TTC549 (cell line): ENCODE measurements around the gene EPN3.

Experiments used
- FAIRE-seq: peaks from 2 replicates; lab custom pipeline; 2012; peaks lifted over from hg19 to GRCh38; lab: Jason Lieb, UNC

EPN3 gene

GRCh38 chr17:50535407-50535806 lies 2.9 kb downstream of the EPN3 start:
- no peak for FAIRE-seq

- no peak for FAIRE-seq
Observed at GRCh38 chr17:50536683-50537646, 4.4 kb downstream of the EPN3 start.

- no peak for FAIRE-seq
Observed at GRCh38 chr17:50537721-50538548, 5.4 kb downstream of the EPN3 start.

- no peak for FAIRE-seq
Observed at GRCh38 chr17:50538549-50539410, 6.2 kb downstream of the EPN3 start.

GRCh38 chr17:50539762-50540559 lies 7.4 kb downstream of the EPN3 start:
- FAIRE-seq: no peak

- no peak for FAIRE-seq
Observed at GRCh38 chr17:50540560-50541401, 8.2 kb downstream of the EPN3 start.

- FAIRE-seq: no peak
Observed at GRCh38 chr17:50541402-50541715, 8.8 kb downstream of the EPN3 start.

- FAIRE-seq: no peak
Observed at GRCh38 chr17:50541716-50542688, 9.5 kb downstream of the EPN3 start.

- no peak for FAIRE-seq
Observed at GRCh38 chr17:50542795-50543774, 10.6 kb downstream of the EPN3 start.

- FAIRE-seq: no peak
Observed at GRCh38 chr17:50544516-50544915, 12.0 kb downstream of the EPN3 start.

GRCh38 chr17:50545311-50545710 lies 12.8 kb downstream of the EPN3 start:
- FAIRE-seq: no peak

GRCh38 chr17:50546701-50547034 lies 14.1 kb downstream of the EPN3 start:
- no peak for FAIRE-seq

GRCh38 chr17:50547035-50547735 lies 14.7 kb downstream of the EPN3 start, which contains the start of gene SPATA20:
SPATA20 (plus strand) TSS chr17:50547174; CDS start chr17:50547209, 35 bp downstream.
- no peak for FAIRE-seq

- no peak for FAIRE-seq
Observed at GRCh38 chr17:50547736-50548083, 15.2 kb downstream of the EPN3 start.

GRCh38 chr17:50548831-50549230 lies 16.3 kb downstream of the EPN3 start:
- FAIRE-seq: no peak

- no peak for FAIRE-seq
Observed at GRCh38 chr17:50549256-50549941, 16.9 kb downstream of the EPN3 start.

GRCh38 chr17:50549969-50550368 lies 17.4 kb downstream of the EPN3 start:
- no peak for FAIRE-seq
